K562 (cell line): Measurements from ENCODE around the gene TENM4. TPM values are rescaled to one million over a fixed set of nuclear protein-coding genes. Genes with fewer than 3 reads are reported as not detected.

Source experiments
- ATAC-seq: fragments of 200-7000 bp; cut with Tn5 transposase; 3 replicates; pipeline ENCODE4 v1.9.1; 2020; ENCODE audit warnings: moderate library complexity
- BruUV-seq: library from RNA; stranded (reverse); fragments of 400-500 nt; replicated peaks from 2 replicates; lab custom pipeline; 2021; lab: Mats Ljungman, UMichigan
- CTCF ChIA-PET: fragments of 300-600 bp; formaldehyde crosslinking; extraction: SDS; loops from one replicate; lab custom pipeline; 2021; ENCODE audit warnings: low intra/inter-chr PET ratio; lab: Yijun Ruan, JAX
- POLR2A ChIA-PET: fragments of 300-600, 350-650 bp; sonication (Branson Sonifier 250); formaldehyde crosslinking; extraction: SDS; loops from one replicate; lab custom pipeline; 2021; ENCODE audit warnings: antibody characterized with exemption, inconsistent platforms; lab: Yijun Ruan, JAX
- DNase-seq, 4 experiments: peaks; one replicate each; pipeline versions ENCODE4 v3.0.0 to v3.0.0-alpha.2; 2011 to 2018; ENCODE audit warnings: low spot score in 3 of 4, mixed read lengths in 3 of 4; ENCODE audit errors: extremely low read depth in 1 of 4
- FAIRE-seq: peaks from 2 replicates; lab custom pipeline; 2011; peaks lifted over from hg19 to GRCh38; lab: Jason Lieb, UNC
- H2AFZ ChIP-seq: 2 replicates; pipeline ENCODE4 v1.6.0; 2011; ENCODE audit warnings: low read depth, low read length, control low read depth, inconsistent platforms
- H3K27ac ChIP-seq: fragments of 200-600 bp; 3 replicates; pipeline ENCODE4 v1.8.0; 2011; ENCODE audit warnings: low read depth, mild to moderate bottlenecking, control low read depth, inconsistent platforms, low read length, moderate library complexity, mixed read lengths; ENCODE audit errors: extremely low read depth
- H3K27me3 ChIP-seq, 2 experiments: fragments of 300-600 bp in 1 of 2; 2 replicates in 1 of 2; 3 replicates in 1 of 2; pipeline versions ENCODE4 v1.6.0 to v1.8.0; 2011; ENCODE audit warnings: inconsistent platforms in 2 of 2, low read length in 2 of 2, mild to moderate bottlenecking in 1 of 2, mixed read lengths in 1 of 2, moderate library complexity in 1 of 2; ENCODE audit not compliant: control insufficient read depth in 2 of 2, insufficient read depth in 2 of 2
- H3K36me3 ChIP-seq: fragments of 300-600 bp; 3 replicates; pipeline ENCODE4 v1.8.0; 2011; ENCODE audit warnings: mild to moderate bottlenecking, low read length, inconsistent platforms; ENCODE audit not compliant: control insufficient read depth, insufficient read depth
- H3K4me1 ChIP-seq, 2 experiments: fragments of 200-600 bp in 1 of 2; replicated peaks in 1 of 2; 2 replicates in 1 of 2; 3 replicates in 1 of 2; pipeline versions ENCODE4 v1.5.1 to v1.8.0; 2011; ENCODE audit warnings: inconsistent platforms in 2 of 2, low read length in 2 of 2, mild to moderate bottlenecking in 1 of 2, mixed read lengths in 1 of 2, moderate library complexity in 1 of 2; ENCODE audit not compliant: control insufficient read depth in 2 of 2, insufficient read depth in 2 of 2
- H3K4me2 ChIP-seq: 2 replicates; pipeline ENCODE4 v1.6.1; 2011; ENCODE audit warnings: low read length, control low read depth, inconsistent platforms, mixed read lengths; ENCODE audit not compliant: insufficient read depth
- H3K4me3 ChIP-seq: fragments of 200-600 bp; sonication (generic), shearing (Covaris generic); 2 replicates; pipeline ENCODE4 v1.5.1; 2016; ENCODE audit warnings: control low read depth, inconsistent platforms
- H3K79me2 ChIP-seq: fragments of 200-600 bp; 3 replicates; pipeline ENCODE4 v1.8.0; 2011; ENCODE audit warnings: low read length, inconsistent platforms; ENCODE audit not compliant: control insufficient read depth, insufficient read depth
- H3K9ac ChIP-seq, 2 experiments: 2 replicates each; pipeline versions ENCODE4 v1.6.0 to v1.6.1; 2011; ENCODE audit warnings: low read depth in 2 of 2, low read length in 2 of 2, control low read depth in 1 of 2, inconsistent platforms in 1 of 2, mild to moderate bottlenecking in 1 of 2, mixed read lengths in 1 of 2; ENCODE audit not compliant: insufficient read depth in 1 of 2
- H3K9me1 ChIP-seq: one replicate; pipeline ENCODE4 v1.6.0; 2011; ENCODE audit warnings: inconsistent platforms, mild to moderate bottlenecking, low read length, moderate library complexity; ENCODE audit not compliant: control insufficient read depth, insufficient read depth
- H3K9me3 ChIP-seq: replicated peaks from 2 replicates; pipeline ENCODE4 v1.5.1; 2011; ENCODE audit warnings: low read depth, low read length, inconsistent platforms; ENCODE audit not compliant: control insufficient read depth, insufficient read depth
- H4K20me1 ChIP-seq: replicated peaks from 2 replicates; pipeline ENCODE4 v1.6.1; 2011; ENCODE audit warnings: low read length, inconsistent platforms, mixed read lengths; ENCODE audit not compliant: control insufficient read depth, insufficient read depth
- CC2D1A ChIP-seq: fragments of 450-650 bp; IDR thresholded peaks from 2 replicates; pipeline ENCODE4 v1.6.1; 2017; ENCODE audit warnings: mild to moderate bottlenecking
- CREBBP ChIP-seq: IDR thresholded peaks from one replicate; pipeline ENCODE4 v1.6.1; 2012; ENCODE audit warnings: low read depth, mild to moderate bottlenecking, control low read depth, inconsistent platforms, low read length
- E2F5 ChIP-seq: sonication (generic); formaldehyde crosslinking; IDR thresholded peaks from 2 replicates; pipeline ENCODE4 v1.8.0; 2022; ENCODE audit warnings: mild to moderate bottlenecking, missing genetic modification reagents
- ETV1 ChIP-seq: fragments of 450-650 bp; conservative IDR thresholded peaks from 2 replicates; pipeline ENCODE4 v1.6.1; 2016; ENCODE audit warnings: missing genetic modification characterization, control low read depth, low read depth, missing compliant biosample characterization
- STAG1 ChIP-seq: sonication (generic); formaldehyde crosslinking; IDR thresholded peaks from 2 replicates; pipeline ENCODE4 v1.5.0; 2020; ENCODE audit warnings: missing genetic modification reagents, borderline replicate concordance
- ZNF23 ChIP-seq: fragments of 250-450 bp; sonication (Bioruptor Pico); IDR thresholded peaks from 2 replicates; pipeline ENCODE4 v1.4.0; 2020; ENCODE audit warnings: mild to moderate bottlenecking
- ZNF282 ChIP-seq: sonication (generic); formaldehyde crosslinking; IDR thresholded peaks from 2 replicates; pipeline ENCODE4 v1.8.1; 2023; ENCODE audit warnings: missing genetic modification reagents
- in situ Hi-C: fragments of 300-500 bp; cut with MboI; formaldehyde crosslinking; loops from 4 replicates; pipeline ENCODE4 v1.15.0; 2018; ENCODE audit warnings: inconsistent platforms, mixed read lengths
- intact Hi-C: fragments of 100-400 bp; cut with micrococcal nuclease; formaldehyde crosslinking; loops from 2 replicates; pipeline ENCODE4 v1.14.2; 2022
- polyA plus RNA-seq, 8 experiments: library from polyadenylated mRNA; depleted of rRNA in 4 of 8; stranded (reverse) in 5 of 8; unstranded in 3 of 8; fragments of >200 nt; fragmentation: Nextera tagmentation in 2 of 8; fragmentation: Illumina TruSeq in 1 of 8; extraction: Ambion mirVana in 2 of 8; extraction: Trizol in 1 of 8; gene quantifications; 2 replicates each; pipeline versions ENCODE4 v1.2.1 to v1.2.3, GENCODE V29; 2011 to 2014; ENCODE audit warnings: inconsistent platforms in 1 of 8, missing spikeins in 1 of 8
- total RNA-seq, 7 experiments: library from RNA; depleted of rRNA in 6 of 7; stranded (reverse); fragments of >200 nt in 6 of 7; fragmentation: Illumina TruSeq in 2 of 7; extraction: Trizol in 2 of 7; gene quantifications; 2 replicates each; pipeline versions ENCODE4 v1.2.1 to v1.2.3, GENCODE V29; 2011 to 2021; ENCODE audit warnings: low replicate concordance in 1 of 7

Gene TENM4
- total and polyA plus RNA-seq, 9 of the 15 experiments (the other 6 are each of a cell fraction or from before 2014, with no cell fraction given) = 0.16 TPM; not detected in 8

- no peak for TF ChIP-seq ZNF282
- no peak for TF ChIP-seq CREBBP
- 0 out of 2 replicates have a peak, but pooled peaks have one; percentile 22 for TF ChIP-seq CC2D1A
- peak; percentile 66; the same call in 1 of the 2 replicates for TF ChIP-seq STAG1 (CRISPR knock-in tag)
- TF ChIP-seq, all 486 proteins: peak for 7
These were observed 795.3 kb downstream of the TENM4 start (continued) for GRCh38 chr11:78645226-78646202.

GRCh38 chr11:78643676-78644056, 797.2 kb downstream of the TENM4 start:
- TF ChIP-seq ZNF23 = no peak
- TF ChIP-seq E2F5 (CRISPR knock-in tag) = no peak
- TF ChIP-seq ETV1 (tag) = no peak
- Histone ChIP-seq H3K4me2 (no peak overlapping the region), H2AFZ (no peak overlapping the region), H3K4me3 (no peak overlapping the region), H3K4me1 (no peaks in the 10 kb centered on the region), H3K9me3 (no peaks in the 10 kb centered on the region), H3K27ac (no peak overlapping the region), H3K27me3 (no peaks in the 10 kb centered on the region), H3K36me3 (no peaks in the 10 kb centered on the region), H4K20me1 (peaks cover 8% of the 10 kb centered on the region; the same call in 1 of the 2 replicates), H3K79me2 (no peaks in the 10 kb centered on the region), H3K9me1 (no peaks in the 10 kb centered on the region), H3K9ac (no peak overlapping the region)
- ATAC-seq (no peak), FAIRE-seq (no peak), DNase-seq (no peak)
- intact Hi-C loops = loop anchor here (2.0 to 10.0 kb wide), 2 partner anchors 151 to 847 kb away; no protein-coding TSS in a partner anchor
- CTCF ChIA-PET = no interaction called here
- no TSS peak for BruUV-seq
- POLR2A ChIA-PET = interaction anchor here (0.9 kb wide), 1 partner anchor 433 kb away, joined by 3 read pairs; no protein-coding TSS in a partner anchor
- in situ Hi-C loops = no loop called here
